ENCODE measurements around the gene PMPCA.
"Not testable (repeated sequence)": the region's sequence is repeated elsewhere in the genome, so short reads cannot be mapped to it uniquely, and the experiment has no call there.

The PMPCA gene

DNA sequence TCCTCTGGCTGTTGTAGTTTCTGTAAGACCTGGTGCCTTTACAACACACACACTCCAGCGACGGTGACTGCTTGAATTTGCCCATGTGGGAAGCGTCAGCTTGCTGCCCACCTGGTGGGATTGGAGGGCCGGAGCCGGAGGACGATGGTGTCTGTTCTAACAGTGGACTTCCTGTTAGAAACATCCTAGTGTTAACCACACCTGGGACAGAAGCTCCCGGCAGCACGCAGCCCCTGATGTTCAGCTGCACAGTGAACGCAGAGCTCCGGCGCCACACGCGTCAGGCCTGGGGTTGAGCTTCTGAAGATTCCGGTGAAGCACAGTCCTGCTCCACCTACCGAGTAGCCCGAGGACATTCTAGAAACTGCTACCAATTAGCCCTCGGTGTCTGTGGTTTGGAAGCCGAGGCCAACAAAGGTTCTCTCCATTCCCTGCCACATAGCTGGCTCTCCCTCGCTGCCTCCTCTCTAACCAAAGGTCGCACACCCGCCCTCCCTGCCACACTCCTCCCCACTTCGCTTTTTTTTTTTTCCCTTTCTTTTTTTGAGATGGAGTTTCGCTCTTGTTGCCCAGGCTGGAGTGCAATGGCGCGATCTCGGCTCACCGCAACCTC is 14.4 kb downstream of the PMPCA start:
- no peak overlapping the region for H3K4me2 ChIP-seq (ENCODE audit: low read length)
- H3K27me3 ChIP-seq (ENCODE audit: low read depth, low read length) = no peaks in the 10 kb centered on the region
- H3K9me3 ChIP-seq (ENCODE audit: insufficient read depth, low read length) = no peaks in the 10 kb centered on the region
- no peak overlapping the region for H2AFZ ChIP-seq (ENCODE audit: low read depth, low read length)
- H4K20me1 ChIP-seq (ENCODE audit: insufficient read depth, low read length) = no peaks in the 10 kb centered on the region
- H3K4me3 ChIP-seq (ENCODE audit: low read length) = no peak overlapping the region
- no peaks in the 10 kb centered on the region for H3K79me2 ChIP-seq (ENCODE audit: low read length)
- peaks cover 19% of the 10 kb centered on the region for H3K36me3 ChIP-seq (replicated peaks; ENCODE audit: low read depth, low read length)
- TF ChIP-seq, protein P1, sequence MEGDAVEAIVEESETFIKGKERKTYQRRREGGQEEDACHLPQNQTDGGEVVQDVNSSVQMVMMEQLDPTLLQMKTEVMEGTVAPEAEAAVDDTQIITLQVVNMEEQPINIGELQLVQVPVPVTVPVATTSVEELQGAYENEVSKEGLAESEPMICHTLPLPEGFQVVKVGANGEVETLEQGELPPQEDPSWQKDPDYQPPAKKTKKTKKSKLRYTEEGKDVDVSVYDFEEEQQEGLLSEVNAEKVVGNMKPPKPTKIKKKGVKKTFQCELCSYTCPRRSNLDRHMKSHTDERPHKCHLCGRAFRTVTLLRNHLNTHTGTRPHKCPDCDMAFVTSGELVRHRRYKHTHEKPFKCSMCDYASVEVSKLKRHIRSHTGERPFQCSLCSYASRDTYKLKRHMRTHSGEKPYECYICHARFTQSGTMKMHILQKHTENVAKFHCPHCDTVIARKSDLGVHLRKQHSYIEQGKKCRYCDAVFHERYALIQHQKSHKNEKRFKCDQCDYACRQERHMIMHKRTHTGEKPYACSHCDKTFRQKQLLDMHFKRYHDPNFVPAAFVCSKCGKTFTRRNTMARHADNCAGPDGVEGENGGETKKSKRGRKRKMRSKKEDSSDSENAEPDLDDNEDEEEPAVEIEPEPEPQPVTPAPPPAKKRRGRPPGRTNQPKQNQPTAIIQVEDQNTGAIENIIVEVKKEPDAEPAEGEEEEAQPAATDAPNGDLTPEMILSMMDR (IDR thresholded peaks at IDR 0.05; ENCODE audit: low read depth, low read length) = no peak
- no peak for TF ChIP-seq EZH2phosphoT487 (IDR thresholded peaks at IDR 0.05; ENCODE audit: low read depth)
- no peak overlapping the region for H3K27ac ChIP-seq (ENCODE audit: low read length)
- H3K4me1 ChIP-seq (ENCODE audit: low read length) = no peaks in the 10 kb centered on the region
- H3K9ac ChIP-seq (ENCODE audit: low read length) = no peak overlapping the region

DNA sequence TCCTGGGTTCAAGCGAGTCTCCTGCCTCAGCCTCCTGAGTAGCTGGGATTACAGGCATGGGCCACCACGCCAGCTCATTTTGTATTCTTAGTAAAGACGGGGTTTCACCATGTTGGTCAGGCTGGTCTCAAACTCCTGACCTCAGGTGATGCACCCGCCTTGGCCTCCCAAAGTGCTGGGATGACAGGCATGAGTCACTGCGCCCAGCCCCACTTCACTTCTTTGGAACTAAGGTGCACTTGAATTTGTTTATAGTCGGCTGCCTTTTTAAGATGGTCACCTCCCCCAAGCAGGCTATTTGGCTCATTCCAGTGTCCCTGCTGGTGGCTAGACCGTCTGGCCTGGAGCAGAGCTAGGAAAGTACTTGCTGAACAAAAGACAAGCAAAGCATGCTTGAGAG is 14.9 kb downstream of the PMPCA start:
- H3K27ac ChIP-seq (ENCODE audit: low read length); H3K4me1 ChIP-seq (ENCODE audit: low read length); H3K79me2 ChIP-seq (ENCODE audit: low read length); H2AFZ ChIP-seq (ENCODE audit: low read depth, low read length); H3K27me3 ChIP-seq (ENCODE audit: low read depth, low read length); H3K4me2 ChIP-seq (ENCODE audit: low read length); H3K4me3 ChIP-seq (ENCODE audit: low read length); H3K9ac ChIP-seq (ENCODE audit: low read length); H3K9me3 ChIP-seq (ENCODE audit: insufficient read depth, low read length); H4K20me1 ChIP-seq (ENCODE audit: insufficient read depth, low read length): not testable (repeated sequence)
- H3K36me3 ChIP-seq (replicated peaks; ENCODE audit: low read depth, low read length) = peaks cover 19% of the 10 kb centered on the region

DNA sequence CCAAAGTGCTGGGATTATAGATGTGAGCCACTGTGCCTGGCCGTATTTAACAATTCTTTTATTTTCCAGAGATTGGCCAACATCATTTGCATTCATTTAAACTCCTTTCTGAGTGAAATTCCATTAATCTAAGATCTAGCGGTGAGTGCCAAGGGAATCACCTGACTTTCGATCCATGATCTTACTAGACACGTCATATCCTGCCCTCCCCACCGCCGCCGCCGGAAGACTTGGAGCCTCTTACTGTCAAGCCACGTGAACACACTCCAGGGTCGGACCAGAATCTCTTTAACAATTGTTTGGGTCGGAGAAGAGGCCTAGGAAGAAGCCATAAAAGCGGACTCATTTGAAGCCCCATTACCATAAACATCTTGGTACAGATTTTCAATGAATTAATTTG is 16.3 kb downstream of the PMPCA start:
- H2AFZ ChIP-seq (ENCODE audit: low read depth, low read length) = no peak overlapping the region
- H3K4me2 ChIP-seq (ENCODE audit: low read length) = no peak overlapping the region
- H3K4me1 ChIP-seq (ENCODE audit: low read length) = no peaks in the 10 kb centered on the region
- no peaks in the 10 kb centered on the region for H3K27me3 ChIP-seq (ENCODE audit: low read depth, low read length)
- H3K9me3 ChIP-seq (ENCODE audit: insufficient read depth, low read length) = no peaks in the 10 kb centered on the region
- peaks cover 19% of the 10 kb centered on the region for H3K36me3 ChIP-seq (replicated peaks; ENCODE audit: low read depth, low read length)
- no peak overlapping the region for H3K4me3 ChIP-seq (ENCODE audit: low read length)
- no peak for TF ChIP-seq EZH2phosphoT487 (IDR thresholded peaks at IDR 0.05; ENCODE audit: low read depth)
- TF ChIP-seq, protein P1 (IDR thresholded peaks at IDR 0.05; ENCODE audit: low read depth, low read length) = no peak
- no peaks in the 10 kb centered on the region for H4K20me1 ChIP-seq (ENCODE audit: insufficient read depth, low read length)
- H3K9ac ChIP-seq (ENCODE audit: low read length) = no peak overlapping the region
- H3K79me2 ChIP-seq (ENCODE audit: low read length) = no peaks in the 10 kb centered on the region
- no peak overlapping the region for H3K27ac ChIP-seq (ENCODE audit: low read length)

DNA sequence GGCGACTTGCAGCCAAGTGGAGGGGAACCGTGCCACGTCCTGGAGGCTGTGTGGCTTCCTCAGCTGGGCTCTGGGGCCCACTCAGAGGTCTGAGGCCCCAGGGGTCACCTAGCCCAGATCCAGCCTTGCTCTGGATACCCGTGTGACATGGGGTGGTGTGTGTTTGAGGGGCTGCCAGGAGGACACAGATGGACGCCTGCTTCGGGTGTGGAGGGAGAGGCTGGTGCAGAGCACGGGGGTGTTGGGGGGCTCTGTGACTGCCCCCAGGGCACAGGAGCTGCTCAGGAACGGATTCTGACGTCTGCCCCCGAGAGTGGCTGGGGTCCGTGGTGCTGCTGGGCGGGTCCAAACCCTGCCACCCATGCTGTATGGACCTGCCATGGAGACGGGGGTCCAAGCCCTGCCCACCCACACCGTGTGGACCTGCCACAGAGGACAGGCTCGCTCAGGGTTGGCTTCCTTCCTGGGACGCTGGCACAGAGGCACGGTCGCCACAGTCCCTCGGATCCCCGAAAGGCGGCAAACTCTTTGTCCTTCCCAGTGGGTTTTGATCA is 18.7 kb downstream of the PMPCA start:
- H4K20me1 ChIP-seq (ENCODE audit: insufficient read depth, low read length) = peaks cover 3% of the 10 kb centered on the region; the same call in 1 of the 2 replicates
- peaks cover 5% of the 10 kb centered on the region for H3K36me3 ChIP-seq (replicated peaks; ENCODE audit: low read depth, low read length)
- no peak overlapping the region for H3K9ac ChIP-seq (ENCODE audit: low read length)
- H2AFZ ChIP-seq (ENCODE audit: low read depth, low read length) = no peak overlapping the region
- H3K4me3 ChIP-seq (ENCODE audit: low read length) = no peak overlapping the region
- no peaks in the 10 kb centered on the region for H3K9me3 ChIP-seq (ENCODE audit: insufficient read depth, low read length)
- H3K4me1 ChIP-seq (ENCODE audit: low read length) = no peaks in the 10 kb centered on the region
- TF ChIP-seq, protein P1 (IDR thresholded peaks at IDR 0.05; ENCODE audit: low read depth, low read length) = no peak
- TF ChIP-seq EZH2phosphoT487 (IDR thresholded peaks at IDR 0.05; ENCODE audit: low read depth) = no peak
- no peak overlapping the region for H3K27ac ChIP-seq (ENCODE audit: low read length)
- no peaks in the 10 kb centered on the region; the same call in 1 of the 2 replicates for H3K79me2 ChIP-seq (ENCODE audit: low read length)
- H3K27me3 ChIP-seq (ENCODE audit: low read depth, low read length) = no peaks in the 10 kb centered on the region
- H3K4me2 ChIP-seq (ENCODE audit: low read length) = no peak overlapping the region

All from OCI-LY3 (cell line).